HEK293 (cell line): ENCODE results near the gene BMP10.

ENCODE experiments used
- CTCF ChIP-seq: fragments of 450-650 bp; formaldehyde crosslinking; IDR thresholded peaks from 2 replicates; pipeline ENCODE4 v1.5.1; 2016; ENCODE audit warnings: missing biosample characterization, missing genetic modification characterization
- FEZF1 ChIP-seq: fragments of 450-650 bp; formaldehyde crosslinking; IDR thresholded peaks from 2 replicates; pipeline ENCODE4 v1.5.1; 2016; ENCODE audit warnings: missing biosample characterization, missing genetic modification characterization
- PATZ1 ChIP-seq: fragments of 450-650 bp; formaldehyde crosslinking; IDR thresholded peaks from 2 replicates; pipeline ENCODE4 v1.5.1; 2016; ENCODE audit warnings: missing biosample characterization, missing genetic modification characterization
- PRDM4 ChIP-seq: fragments of 450-650 bp; formaldehyde crosslinking; IDR thresholded peaks from 2 replicates; pipeline ENCODE4 v1.5.1; 2017; ENCODE audit warnings: missing biosample characterization, missing genetic modification characterization
- ZEB2 ChIP-seq: fragments of 450-650 bp; formaldehyde crosslinking; IDR thresholded peaks from 2 replicates; pipeline ENCODE4 v1.5.1; 2016; ENCODE audit warnings: missing biosample characterization, missing genetic modification characterization
- ZNF121 ChIP-seq: fragments of 450-650 bp; formaldehyde crosslinking; IDR thresholded peaks from 2 replicates; pipeline ENCODE4 v1.5.1; 2016; ENCODE audit warnings: missing biosample characterization, missing genetic modification characterization
- ZNF292 ChIP-seq: fragments of 450-650 bp; formaldehyde crosslinking; IDR thresholded peaks from 2 replicates; pipeline ENCODE4 v1.5.1; 2016; ENCODE audit warnings: low read depth, missing biosample characterization, missing genetic modification characterization, borderline replicate concordance
- ZNF311 ChIP-seq: fragments of 450-650 bp; formaldehyde crosslinking; IDR thresholded peaks from 2 replicates; pipeline ENCODE4 v1.5.1; 2017; ENCODE audit warnings: missing biosample characterization, missing genetic modification characterization, borderline replicate concordance
- ZNF354C ChIP-seq: fragments of 450-650 bp; formaldehyde crosslinking; IDR thresholded peaks from 2 replicates; pipeline ENCODE4 v1.5.1; 2016; ENCODE audit warnings: missing biosample characterization, missing genetic modification characterization, low read depth, borderline replicate concordance
- ZNF596 ChIP-seq: fragments of 450-650 bp; IDR thresholded peaks from 2 replicates; pipeline ENCODE4 v1.5.0; 2018; ENCODE audit warnings: missing biosample characterization, mild to moderate bottlenecking, missing genetic modification characterization, moderate library complexity

GRCh38 chr2:68825866-68826265, 45.3 kb downstream of the BMP10 start:
- TF ChIP-seq FEZF1 (tag by site-specific recombination), result no peak
- no peak for TF ChIP-seq PATZ1
- TF ChIP-seq CTCF, result no peak
- no peak for TF ChIP-seq ZNF292 (tag by site-specific recombination)
- TF ChIP-seq PRDM4 (tag by site-specific recombination), result no peak
- TF ChIP-seq ZNF311, result no peak
- no peak for TF ChIP-seq ZNF354C
- no peak for TF ChIP-seq ZNF121
- no peak for TF ChIP-seq ZNF596 (tag by site-specific recombination)
- no peak for TF ChIP-seq ZEB2 (tag by site-specific recombination)
